Tibial nerve (tissue), 4 donors: ENCODE measurements around the gene DTNB. TPM values are rescaled to one million over a fixed set of nuclear protein-coding genes. Genes with fewer than 3 reads are reported as not detected.

Experiments
- DNase-seq, 2 donors: peaks; one replicate each; pipeline ENCODE4 v3.0.0-alpha.2; 2019; ENCODE audit warnings: low spot score in 2 of 2
- H3K27ac ChIP-seq, 4 donors: fragments of 200-600 bp; sonication (generic) in 3 of 4; one replicate each; pipeline ENCODE4 v1.5.1; 2017 to 2019; ENCODE audit warnings: mild to moderate bottlenecking in 1 of 4
- H3K27me3 ChIP-seq, 2 donors: fragments of 200-600 bp; sonication (generic) in 1 of 2; one replicate each; pipeline versions ENCODE4 v1.5.1 to v1.6.0; 2017 to 2019
- H3K36me3 ChIP-seq, 3 donors: fragments of 200-600 bp; sonication (generic); one replicate each; pipeline ENCODE4 v1.5.1; 2018 to 2019
- H3K4me1 ChIP-seq, 4 donors: fragments of 200-600 bp; sonication (generic) in 3 of 4; one replicate each; pipeline ENCODE4 v1.5.1; 2017 to 2019
- H3K4me3 ChIP-seq, 4 donors: fragments of 200-600 bp; sonication (generic) in 3 of 4; one replicate each; pipeline ENCODE4 v1.5.1; 2017 to 2019; ENCODE audit warnings: mild to moderate bottlenecking in 1 of 4, moderate library complexity in 1 of 4
- H3K9me3 ChIP-seq, 4 donors: fragments of 200-600 bp; sonication (generic) in 3 of 4; one replicate each; pipeline ENCODE4 v1.5.1; 2017 to 2019
- EP300 ChIP-seq, 2 donors: sonication (generic); formaldehyde crosslinking; IDR thresholded peaks; one replicate each; pipeline ENCODE4 v1.6.1; 2017; ENCODE audit warnings: antibody characterized with exemption in 2 of 2, mild to moderate bottlenecking in 1 of 2
- POLR2A ChIP-seq, 2 donors: fragments of 450-650 bp; IDR thresholded peaks; one replicate each; pipeline ENCODE4 v1.6.1; 2017; ENCODE audit warnings: antibody characterized with exemption in 2 of 2, mild to moderate bottlenecking in 2 of 2, moderate library complexity in 2 of 2
- WGBS, 2 donors: methylation state at CpG; one replicate each; pipeline ENCODE4 v1.1.5; 2018; 5-methylcytosine and 5-hydroxymethylcytosine counted together
- total RNA-seq, 4 donors: library from RNA; depleted of rRNA; stranded (reverse); fragments of >200 nt; gene quantifications; one replicate each; pipeline ENCODE4 v1.1.0, GENCODE V29; 2016
- TF ChIP-seq, protein P1 (sequence below), 5 experiments: fragments of 200-600 bp in 3 of 5; fragments of 450-650 bp in 2 of 5; sonication (generic) in 3 of 5; IDR thresholded peaks; one replicate each; pipeline ENCODE4 v1.5.1; 2016 to 2019; ENCODE audit warnings: antibody characterized with exemption in 5 of 5, mild to moderate bottlenecking in 3 of 5, moderate library complexity in 2 of 5

The DTNB gene
- total RNA-seq, 4 donors from 2014 or later = 9.4 to 18.6 (median 13.1) TPM

DNA sequence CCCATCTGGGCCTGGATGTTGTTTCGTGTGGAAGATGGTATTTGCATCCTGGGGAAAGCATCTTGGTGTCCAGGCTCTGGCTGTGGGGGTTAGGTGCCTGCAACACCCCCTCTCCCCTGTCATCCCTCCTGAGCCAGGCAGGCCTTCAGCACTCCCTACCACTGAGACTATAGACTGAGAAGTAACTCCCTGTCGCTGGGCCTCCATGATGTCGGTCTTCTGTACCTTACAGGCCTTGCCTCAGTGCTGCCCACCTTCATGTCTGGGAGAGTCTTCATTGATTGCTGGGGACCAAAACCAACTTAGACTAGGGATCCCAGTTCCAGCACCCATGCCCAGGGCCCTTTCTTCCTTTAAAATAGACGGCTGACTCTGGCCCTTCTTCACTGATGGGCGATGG lies 298.6 kb downstream of the DTNB start:
- DNase-seq = no peak

DNA sequence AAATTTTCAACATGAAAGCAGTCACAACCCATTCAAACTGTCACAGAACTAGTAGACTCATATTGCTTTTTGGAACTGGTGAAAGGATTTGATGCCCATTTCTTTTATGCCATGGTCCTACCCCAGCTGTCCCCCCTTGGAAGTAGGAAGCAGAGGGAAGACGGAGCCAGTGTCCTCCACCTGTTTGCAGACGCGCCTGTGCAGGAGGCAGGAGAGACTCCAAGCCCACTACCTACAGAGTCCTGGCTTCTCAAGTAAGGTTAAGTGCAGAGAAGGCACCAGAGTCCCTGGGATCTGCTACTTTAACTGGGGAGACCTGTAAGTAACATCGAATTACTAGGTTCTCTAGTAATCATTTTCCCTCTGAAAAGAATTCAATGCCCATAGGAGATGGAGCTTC lies 299.0 kb downstream of the DTNB start:
- DNase-seq = no peak
- no peak overlapping the region for H3K27ac ChIP-seq
- no peaks in the 10 kb centered on the region for H3K36me3 ChIP-seq
- WGBS, 2 donors = 94 to 99% methylated on average over 4 of the region's 4 CpGs
- TF ChIP-seq, protein P1, sequence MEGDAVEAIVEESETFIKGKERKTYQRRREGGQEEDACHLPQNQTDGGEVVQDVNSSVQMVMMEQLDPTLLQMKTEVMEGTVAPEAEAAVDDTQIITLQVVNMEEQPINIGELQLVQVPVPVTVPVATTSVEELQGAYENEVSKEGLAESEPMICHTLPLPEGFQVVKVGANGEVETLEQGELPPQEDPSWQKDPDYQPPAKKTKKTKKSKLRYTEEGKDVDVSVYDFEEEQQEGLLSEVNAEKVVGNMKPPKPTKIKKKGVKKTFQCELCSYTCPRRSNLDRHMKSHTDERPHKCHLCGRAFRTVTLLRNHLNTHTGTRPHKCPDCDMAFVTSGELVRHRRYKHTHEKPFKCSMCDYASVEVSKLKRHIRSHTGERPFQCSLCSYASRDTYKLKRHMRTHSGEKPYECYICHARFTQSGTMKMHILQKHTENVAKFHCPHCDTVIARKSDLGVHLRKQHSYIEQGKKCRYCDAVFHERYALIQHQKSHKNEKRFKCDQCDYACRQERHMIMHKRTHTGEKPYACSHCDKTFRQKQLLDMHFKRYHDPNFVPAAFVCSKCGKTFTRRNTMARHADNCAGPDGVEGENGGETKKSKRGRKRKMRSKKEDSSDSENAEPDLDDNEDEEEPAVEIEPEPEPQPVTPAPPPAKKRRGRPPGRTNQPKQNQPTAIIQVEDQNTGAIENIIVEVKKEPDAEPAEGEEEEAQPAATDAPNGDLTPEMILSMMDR (IDR thresholded peaks at IDR 0.05) = no peak
- TF ChIP-seq EP300 (IDR thresholded peaks at IDR 0.05) = no peak
- no peak for TF ChIP-seq POLR2A (IDR thresholded peaks at IDR 0.05)
- no peak overlapping the region for H3K4me3 ChIP-seq
- no peaks in the 10 kb centered on the region for H3K9me3 ChIP-seq
- H3K27me3 ChIP-seq = no peaks in the 10 kb centered on the region
- H3K4me1 ChIP-seq = peaks cover 0 to 17% (median 12%) of the 10 kb centered on the region in 4 donors

More for the DNA sequence above, 298.6 kb downstream of the DTNB start:
- H3K4me3 ChIP-seq = no peak overlapping the region
- no peaks in the 10 kb centered on the region for H3K27me3 ChIP-seq
- 90 to 95% methylated on average over 5 of the region's 5 CpGs for WGBS, 2 donors
- no peak for TF ChIP-seq POLR2A (IDR thresholded peaks at IDR 0.05)
- TF ChIP-seq, protein P1 (IDR thresholded peaks at IDR 0.05) = no peak
- TF ChIP-seq EP300 (IDR thresholded peaks at IDR 0.05) = no peak
- no peaks in the 10 kb centered on the region for H3K9me3 ChIP-seq
- H3K36me3 ChIP-seq = no peaks in the 10 kb centered on the region
- no peak overlapping the region for H3K27ac ChIP-seq
- H3K4me1 ChIP-seq = peaks cover 0 to 17% (median 12%) of the 10 kb centered on the region in 4 donors

DNA sequence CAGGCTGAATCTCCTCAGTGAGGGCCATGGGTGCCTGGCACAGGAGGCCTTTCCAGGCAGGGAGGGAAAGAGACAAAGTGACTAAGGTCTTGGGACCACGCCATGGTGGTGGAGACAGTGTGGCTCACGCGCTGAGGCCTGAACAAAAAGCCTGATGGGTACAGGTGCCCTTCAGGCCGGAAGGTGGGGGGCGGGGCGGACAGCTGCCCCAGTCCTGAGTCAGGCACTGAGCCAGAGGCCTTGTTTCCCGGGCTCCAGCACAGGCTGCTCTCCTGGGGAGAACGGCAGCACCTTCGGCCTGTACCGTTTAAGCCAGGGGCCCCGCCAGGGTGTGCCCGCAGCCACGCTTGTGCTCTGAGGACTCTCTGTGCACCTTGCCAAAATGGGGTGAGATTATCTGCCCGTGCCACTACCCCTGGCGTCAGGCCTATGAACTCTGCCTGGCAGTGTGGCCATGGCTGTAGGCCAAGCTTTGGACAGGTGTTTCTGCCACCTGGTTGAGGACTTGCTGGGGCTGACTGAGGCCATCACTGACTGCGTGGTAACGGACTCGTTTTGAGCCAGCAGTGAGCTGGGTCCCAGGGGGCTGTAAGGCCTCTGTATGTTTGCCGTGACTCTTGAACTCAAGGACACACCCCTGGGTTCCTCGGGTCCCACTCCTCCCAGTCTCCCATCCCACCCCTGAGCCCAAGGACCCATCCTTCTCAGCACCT lies 300.0 kb downstream of the DTNB start:
- Histone ChIP-seq H3K4me1 (peaks cover 0 to 17% (median 12%) of the 10 kb centered on the region in 4 donors), H3K4me3 (no peak overlapping the region), H3K27ac (peak overlapping the region in 1 of 4 donors; percentile 9), H3K9me3 (no peaks in the 10 kb centered on the region), H3K27me3 (no peaks in the 10 kb centered on the region), H3K36me3 (no peaks in the 10 kb centered on the region)
- TF ChIP-seq, protein P1 (IDR thresholded peaks at IDR 0.05) = no peak
- TF ChIP-seq EP300 (IDR thresholded peaks at IDR 0.05) = no peak
- TF ChIP-seq POLR2A (IDR thresholded peaks at IDR 0.05) = no peak
- 79 to 83% methylated on average over 17 to 20 of the region's 20 CpGs for WGBS, 2 donors
- no peak for DNase-seq

DNA sequence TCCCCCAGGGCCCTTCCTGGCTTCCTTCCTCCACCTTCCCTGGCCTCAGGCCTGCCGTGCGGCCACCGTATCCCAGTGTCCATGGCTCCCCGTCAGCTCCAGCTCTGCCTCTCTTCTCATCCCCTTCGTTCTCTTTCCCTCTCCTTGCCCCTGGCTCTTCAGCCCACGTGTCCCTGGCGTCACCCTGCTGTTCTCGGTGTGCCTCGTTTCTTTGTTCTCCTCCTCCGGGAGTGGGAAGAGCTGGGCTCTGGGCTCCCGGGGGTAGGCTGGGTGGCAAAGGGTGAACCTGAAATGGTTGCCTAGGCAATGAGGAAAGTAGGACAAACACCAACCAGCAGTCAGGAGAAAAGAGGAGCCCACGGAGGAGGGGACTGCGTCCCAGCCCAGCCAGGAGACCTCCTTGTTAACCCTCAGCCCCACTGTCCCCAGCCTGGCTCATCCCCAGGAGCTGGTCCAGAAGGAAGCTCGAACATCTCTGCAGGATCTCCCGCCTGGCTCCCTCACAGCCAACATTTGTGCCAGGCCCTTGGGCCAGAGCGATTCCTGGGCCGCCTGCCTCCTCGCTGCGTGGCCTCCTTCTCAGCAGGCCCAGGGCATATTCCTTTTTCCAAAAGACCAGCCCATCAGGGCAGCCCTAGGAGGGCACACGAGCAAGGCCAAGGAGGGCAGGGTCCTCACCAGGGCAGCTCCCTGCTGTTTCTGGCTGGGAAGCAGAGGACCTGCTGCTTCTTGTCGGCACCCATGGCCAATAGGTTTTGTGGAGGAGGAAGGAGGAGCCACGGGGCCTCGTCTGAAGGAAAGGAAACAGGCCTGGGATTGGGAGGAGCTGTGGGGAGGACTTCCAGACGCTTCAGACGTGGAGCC lies 300.7 kb downstream of the DTNB start:
- peaks cover 0 to 15% (median 11%) of the 10 kb centered on the region in 4 donors for H3K4me1 ChIP-seq
- DNase-seq = no peak
- H3K27ac ChIP-seq = peak overlapping the region in 1 of 4 donors; percentile 45
- no peaks in the 10 kb centered on the region for H3K27me3 ChIP-seq
- H3K36me3 ChIP-seq = no peaks in the 10 kb centered on the region
- TF ChIP-seq EP300 (IDR thresholded peaks at IDR 0.05) (peak in 1 of 2 donors; percentile 18), POLR2A (IDR thresholded peaks at IDR 0.05) (no peak)
- H3K9me3 ChIP-seq = no peaks in the 10 kb centered on the region
- H3K4me3 ChIP-seq = no peak overlapping the region
- WGBS, 2 donors = 63 to 64% methylated on average over 24 to 25 of the region's 25 CpGs

DNA sequence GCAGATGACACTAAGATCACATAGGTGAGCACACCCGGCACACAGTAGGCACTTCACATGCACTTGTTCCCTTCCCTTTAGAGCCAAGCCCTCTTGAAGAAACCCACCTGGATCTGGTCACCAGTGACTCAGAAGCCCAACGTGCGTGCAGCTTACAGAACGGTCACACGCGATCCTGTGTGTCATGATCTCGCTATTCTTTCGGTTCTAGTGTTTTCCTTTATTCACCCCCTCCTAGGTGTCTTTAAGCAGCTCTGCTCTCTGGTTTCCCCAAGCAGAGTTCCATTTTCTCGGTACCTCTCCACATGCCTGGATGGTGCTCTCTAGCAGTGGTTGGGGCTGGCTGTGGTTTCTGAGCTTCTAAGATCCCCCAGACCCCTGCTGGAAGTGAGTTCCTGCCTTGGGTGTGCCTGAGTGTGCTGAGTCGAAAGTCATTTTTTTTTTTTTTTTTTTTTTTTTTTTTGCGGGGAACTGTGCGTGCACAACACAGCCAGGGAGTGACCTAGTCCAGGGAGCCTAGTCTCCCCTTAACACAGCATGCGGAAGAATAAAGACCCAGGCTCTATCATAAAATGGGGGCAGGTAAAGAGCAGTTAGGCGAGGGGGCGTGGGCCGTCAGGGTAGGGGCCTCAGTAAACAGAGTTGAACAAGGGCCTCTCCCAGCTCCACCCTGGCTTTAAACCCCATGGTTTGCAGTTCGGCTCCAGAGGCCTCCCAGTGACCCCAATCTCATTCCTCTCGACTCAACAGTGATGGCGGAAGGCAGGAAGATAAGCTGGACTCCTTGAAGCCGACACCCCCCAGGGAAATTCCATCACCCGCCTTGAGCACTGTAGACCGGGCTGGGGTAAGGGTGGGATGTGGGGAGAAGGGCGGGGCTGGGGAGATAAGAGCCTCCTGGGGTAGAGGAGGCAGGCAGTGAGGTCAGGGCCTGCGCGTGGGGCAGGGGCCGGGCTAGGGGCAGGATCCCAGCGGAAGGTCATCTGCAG lies 301.8 kb downstream of the DTNB start:
- H3K27ac ChIP-seq = peak overlapping the region in 1 of 4 donors; percentile 45
- H3K4me1 ChIP-seq = peaks cover 0 to 4% (median 3%) of the 10 kb centered on the region in 4 donors
- TF ChIP-seq, protein P1 (IDR thresholded peaks at IDR 0.05) = no peak
- TF ChIP-seq EP300 (IDR thresholded peaks at IDR 0.05) (no peak), POLR2A (IDR thresholded peaks at IDR 0.05) (no peak)
- 85 to 88% methylated on average over 27 of the region's 27 CpGs for WGBS, 2 donors
- DNase-seq = no peak
- no peaks in the 10 kb centered on the region for H3K9me3 ChIP-seq
- no peaks in the 10 kb centered on the region for H3K36me3 ChIP-seq
- H3K4me3 ChIP-seq = no peak overlapping the region
- no peaks in the 10 kb centered on the region for H3K27me3 ChIP-seq
